DOHH2 (cell line): Measurements from ENCODE around the gene RAI1.

ENCODE experiments used
- EZH2phosphoT487 ChIP-seq: fragments of 200-600 bp; sonication (generic); IDR thresholded peaks from 2 replicates; pipeline ENCODE4 v1.6.1; 2017; ENCODE audit warnings: borderline replicate concordance, mild to moderate bottlenecking, antibody characterized with exemption, low read length, moderate library complexity, mixed read lengths
- TF ChIP-seq, protein P1 (sequence below): fragments of 200-600 bp; sonication (generic); IDR thresholded peaks from one replicate; pipeline ENCODE4 v1.5.1; 2014; ENCODE audit warnings: antibody characterized with exemption, mild to moderate bottlenecking, low read depth, low read length; ENCODE audit not compliant: poor library complexity, severe bottlenecking

DNA sequence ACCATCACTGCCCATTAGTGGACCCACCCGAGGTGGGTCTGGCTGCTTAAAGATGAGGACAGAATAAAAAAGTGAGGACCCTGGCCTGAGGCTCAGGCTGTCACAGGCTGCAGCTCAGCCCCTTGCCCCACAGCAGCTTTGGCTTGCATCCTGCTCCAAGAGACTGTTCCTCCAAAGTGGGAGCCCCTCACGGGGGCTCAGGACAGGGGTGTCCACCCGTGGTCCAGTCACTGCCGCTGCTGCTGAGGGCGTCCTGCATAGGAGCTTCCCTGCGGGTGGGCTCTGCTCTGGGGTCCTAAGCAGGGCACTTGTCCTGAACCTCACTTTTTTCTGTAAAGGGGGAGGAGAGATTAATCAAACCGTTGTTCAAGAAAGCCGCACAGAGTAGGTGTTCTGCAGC lies 107.7 kb downstream of the RAI1 start:
- TF ChIP-seq, protein P1, sequence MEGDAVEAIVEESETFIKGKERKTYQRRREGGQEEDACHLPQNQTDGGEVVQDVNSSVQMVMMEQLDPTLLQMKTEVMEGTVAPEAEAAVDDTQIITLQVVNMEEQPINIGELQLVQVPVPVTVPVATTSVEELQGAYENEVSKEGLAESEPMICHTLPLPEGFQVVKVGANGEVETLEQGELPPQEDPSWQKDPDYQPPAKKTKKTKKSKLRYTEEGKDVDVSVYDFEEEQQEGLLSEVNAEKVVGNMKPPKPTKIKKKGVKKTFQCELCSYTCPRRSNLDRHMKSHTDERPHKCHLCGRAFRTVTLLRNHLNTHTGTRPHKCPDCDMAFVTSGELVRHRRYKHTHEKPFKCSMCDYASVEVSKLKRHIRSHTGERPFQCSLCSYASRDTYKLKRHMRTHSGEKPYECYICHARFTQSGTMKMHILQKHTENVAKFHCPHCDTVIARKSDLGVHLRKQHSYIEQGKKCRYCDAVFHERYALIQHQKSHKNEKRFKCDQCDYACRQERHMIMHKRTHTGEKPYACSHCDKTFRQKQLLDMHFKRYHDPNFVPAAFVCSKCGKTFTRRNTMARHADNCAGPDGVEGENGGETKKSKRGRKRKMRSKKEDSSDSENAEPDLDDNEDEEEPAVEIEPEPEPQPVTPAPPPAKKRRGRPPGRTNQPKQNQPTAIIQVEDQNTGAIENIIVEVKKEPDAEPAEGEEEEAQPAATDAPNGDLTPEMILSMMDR: no peak
- TF ChIP-seq EZH2phosphoT487: no peak
